SKM-1 treated with dmso at 0.1 percent for 144 hours (cell line): ENCODE data around the gene ACSL5.
"Not testable (repeated sequence)": the region's sequence is repeated elsewhere in the genome, so short reads cannot be mapped to it uniquely, and the experiment has no call there.

Experiments
- DNase-seq: peaks from one replicate; lab custom pipeline; 2025; ENCODE audit not compliant: unreplicated experiment; lab: John Stamatoyannopoulos, UW

ACSL5 gene

GRCh38 chr10:112406806-112407205 lies 32.9 kb downstream of the ACSL5 start:
- not testable (repeated sequence) for DNase-seq

- DNase-seq, result no peak
Measured at GRCh38 chr10:112407696-112408095, 33.8 kb downstream of the ACSL5 start.

GRCh38 chr10:112409299-112409698 lies 35.4 kb downstream of the ACSL5 start:
- no peak for DNase-seq

- DNase-seq, result no peak
Measured at GRCh38 chr10:112409755-112410154, 35.8 kb downstream of the ACSL5 start.

GRCh38 chr10:112412696-112413095 lies 38.8 kb downstream of the ACSL5 start:
- DNase-seq, result no peak

- DNase-seq, result no peak
Measured at GRCh38 chr10:112421731-112422130, 47.8 kb downstream of the ACSL5 start.

GRCh38 chr10:112424651-112425050 lies 50.7 kb downstream of the ACSL5 start:
- no peak for DNase-seq

GRCh38 chr10:112426111-112426510 lies 52.2 kb downstream of the ACSL5 start:
- DNase-seq, result no peak

- DNase-seq, result no peak
Measured at GRCh38 chr10:112429147-112429546, 55.2 kb downstream of the ACSL5 start.

GRCh38 chr10:112429654-112430230 lies 55.8 kb downstream of the ACSL5 start:
- no peak for DNase-seq

- DNase-seq, result no peak
Measured at GRCh38 chr10:112433136-112433535, 59.2 kb downstream of the ACSL5 start.

- no peak for DNase-seq
Measured at GRCh38 chr10:112434988-112435619, 61.2 kb downstream of the ACSL5 start.

GRCh38 chr10:112438356-112438755 lies 64.4 kb downstream of the ACSL5 start:
- no peak for DNase-seq

- DNase-seq, result no peak
Measured at GRCh38 chr10:112441520-112441919, 67.6 kb downstream of the ACSL5 start.

- no peak for DNase-seq
Measured at GRCh38 chr10:112442063-112442462, 68.1 kb downstream of the ACSL5 start.

GRCh38 chr10:112446055-112446854 lies 72.3 kb downstream of the ACSL5 start:
- DNase-seq, result peak; percentile 58

- peak; percentile 84 for DNase-seq
Measured at GRCh38 chr10:112446855-112447619, 73.1 kb downstream of the ACSL5 start, which contains the start of the genes VTI1A and ZDHHC6. VTI1A (plus strand) TSS chr10:112447215; CDS start chr10:112447374, 159 bp downstream. ZDHHC6 (minus strand) TSS chr10:112446914; CDS start chr10:112445436, 1,478 bp downstream.

- DNase-seq, result no peak
Measured at GRCh38 chr10:112447620-112447928, 73.7 kb downstream of the ACSL5 start.

- DNase-seq, result no peak
Measured at GRCh38 chr10:112448888-112449287, 75.0 kb downstream of the ACSL5 start.

- no peak for DNase-seq
Measured at GRCh38 chr10:112454910-112455779, 81.2 kb downstream of the ACSL5 start.
